Uterus (tissue), 2 donors: Measurements from ENCODE around the gene PCDHGA5.

Source experiments
- CTCF ChIP-seq, 4 experiments: fragments of 200-600 bp in 2 of 4; fragments of 450-650 bp in 2 of 4; sonication (generic) in 2 of 4; IDR thresholded peaks; one replicate each; pipeline ENCODE4 v1.5.1; 2016 to 2019; ENCODE audit warnings: antibody characterized with exemption in 4 of 4, mild to moderate bottlenecking in 2 of 4, moderate library complexity in 1 of 4
- POLR2A ChIP-seq, 2 donors: fragments of 450-650 bp; IDR thresholded peaks; one replicate each; pipeline ENCODE4 v1.6.1; 2016; ENCODE audit warnings: antibody characterized with exemption in 2 of 2, mild to moderate bottlenecking in 1 of 2, moderate library complexity in 1 of 2

- TF ChIP-seq POLR2A (IDR thresholded peaks at IDR 0.05) (no peak), CTCF (IDR thresholded peaks at IDR 0.05) (no peak)
Measured at GRCh38 chr5:141366016-141366896, 2.3 kb downstream of the PCDHGA5 start.
